Lower leg skin (tissue), 3 donors: ENCODE results near the gene NRTN.

Experiments used
- POLR2A ChIP-seq, 2 donors: fragments of 450-650 bp; IDR thresholded peaks; one replicate each; pipeline ENCODE4 v1.6.1; 2016 to 2017; ENCODE audit warnings: antibody characterized with exemption in 2 of 2, mild to moderate bottlenecking in 1 of 2, moderate library complexity in 1 of 2
- TF ChIP-seq, protein P1 (sequence below), 3 donors: fragments of 450-650 bp; IDR thresholded peaks; one replicate each; pipeline ENCODE4 v1.5.1; 2016; ENCODE audit warnings: antibody characterized with exemption in 3 of 3, mild to moderate bottlenecking in 3 of 3, moderate library complexity in 2 of 3

- TF ChIP-seq, protein P1, sequence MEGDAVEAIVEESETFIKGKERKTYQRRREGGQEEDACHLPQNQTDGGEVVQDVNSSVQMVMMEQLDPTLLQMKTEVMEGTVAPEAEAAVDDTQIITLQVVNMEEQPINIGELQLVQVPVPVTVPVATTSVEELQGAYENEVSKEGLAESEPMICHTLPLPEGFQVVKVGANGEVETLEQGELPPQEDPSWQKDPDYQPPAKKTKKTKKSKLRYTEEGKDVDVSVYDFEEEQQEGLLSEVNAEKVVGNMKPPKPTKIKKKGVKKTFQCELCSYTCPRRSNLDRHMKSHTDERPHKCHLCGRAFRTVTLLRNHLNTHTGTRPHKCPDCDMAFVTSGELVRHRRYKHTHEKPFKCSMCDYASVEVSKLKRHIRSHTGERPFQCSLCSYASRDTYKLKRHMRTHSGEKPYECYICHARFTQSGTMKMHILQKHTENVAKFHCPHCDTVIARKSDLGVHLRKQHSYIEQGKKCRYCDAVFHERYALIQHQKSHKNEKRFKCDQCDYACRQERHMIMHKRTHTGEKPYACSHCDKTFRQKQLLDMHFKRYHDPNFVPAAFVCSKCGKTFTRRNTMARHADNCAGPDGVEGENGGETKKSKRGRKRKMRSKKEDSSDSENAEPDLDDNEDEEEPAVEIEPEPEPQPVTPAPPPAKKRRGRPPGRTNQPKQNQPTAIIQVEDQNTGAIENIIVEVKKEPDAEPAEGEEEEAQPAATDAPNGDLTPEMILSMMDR (IDR thresholded peaks at IDR 0.05), result no peak
- TF ChIP-seq POLR2A (IDR thresholded peaks at IDR 0.05), result no peak
Observed at GRCh38 chr19:5809053-5809452, 4.2 kb downstream of the NRTN start.
